Panc1 (cell line): ENCODE measurements around the gene SPINK14. TPM values are rescaled to one million over a fixed set of nuclear protein-coding genes. Genes with fewer than 3 reads are reported as not detected.

Experiments used
- ATAC-seq: fragments of 200-7000 bp; cut with Tn5 transposase; 2 replicates; pipeline ENCODE4 v1.9.1; 2020; ENCODE audit warnings: mild to moderate bottlenecking, moderate library complexity
- BruUV-seq: library from RNA; stranded (reverse); fragments of 400-500 nt; replicated peaks from 2 replicates; lab custom pipeline; 2021; lab: Mats Ljungman, UMichigan
- CTCF ChIA-PET: fragments of 300-600 bp; sonication (Branson Sonifier 250); formaldehyde crosslinking; loops from one replicate; lab custom pipeline; 2022; ENCODE audit warnings: antibody characterized with exemption; lab: Charles Lee
- POLR2A ChIA-PET: fragments of 300-600 bp; sonication (Branson Sonifier 250); formaldehyde crosslinking; loops from one replicate; lab custom pipeline; 2022; ENCODE audit warnings: antibody characterized with exemption; lab: Charles Lee
- DNase-seq: peaks from one replicate; pipeline ENCODE4 v3.0.0-alpha.2; 2010; ENCODE audit warnings: low read depth, low spot score
- H3K27ac ChIP-seq: 2 replicates; pipeline ENCODE4 v1.5.1; 2011; ENCODE audit warnings: mild to moderate bottlenecking, low read length, inconsistent platforms
- H3K27me3 ChIP-seq: fragments of 200-500 bp; sonication (Bioruptor generic); 2 replicates; pipeline ENCODE4 v1.6.0; 2014; ENCODE audit warnings: low read length, inconsistent platforms; ENCODE audit not compliant: control insufficient read depth, insufficient read depth
- H3K36me3 ChIP-seq: fragments of 200-500 bp; sonication (Bioruptor generic); 2 replicates; pipeline ENCODE4 v1.5.1; 2014; ENCODE audit warnings: inconsistent platforms, mild to moderate bottlenecking, low read length, moderate library complexity; ENCODE audit not compliant: control insufficient read depth, insufficient read depth
- H3K4me1 ChIP-seq: 2 replicates; pipeline ENCODE4 v1.5.1; 2011; ENCODE audit warnings: inconsistent platforms, mild to moderate bottlenecking, low read length, moderate library complexity; ENCODE audit not compliant: control insufficient read depth, insufficient read depth
- H3K4me3 ChIP-seq, 2 experiments: 2 replicates each; pipeline ENCODE4 v1.5.1; 2011 to 2012; ENCODE audit warnings: low read depth in 2 of 2, low read length in 2 of 2, mild to moderate bottlenecking in 2 of 2, inconsistent platforms in 1 of 2, moderate library complexity in 1 of 2
- H3K9me3 ChIP-seq: fragments of 200-500 bp; sonication (Bioruptor generic); 2 replicates; pipeline ENCODE4 v1.5.1; 2014; ENCODE audit warnings: low read depth, mild to moderate bottlenecking, inconsistent platforms, low read length, moderate library complexity; ENCODE audit not compliant: control insufficient read depth, insufficient read depth
- CTCF ChIP-seq: fragments of 450-650 bp; IDR thresholded peaks from 2 replicates; pipeline ENCODE4 v1.5.1; 2017; ENCODE audit warnings: mild to moderate bottlenecking
- POLR2AphosphoS5 ChIP-seq: IDR thresholded peaks from 2 replicates; pipeline ENCODE4 v1.6.1; 2012; ENCODE audit warnings: mild to moderate bottlenecking, low read depth, low read length, moderate library complexity
- REST ChIP-seq, 2 experiments: IDR thresholded peaks; 2 replicates each; pipeline ENCODE4 v1.6.1; 2011 to 2012; ENCODE audit warnings: low read depth in 2 of 2, control low read depth in 1 of 2, low read length in 1 of 2, mild to moderate bottlenecking in 1 of 2, moderate library complexity in 1 of 2; ENCODE audit not compliant: insufficient read depth in 1 of 2
- SIN3A ChIP-seq: IDR thresholded peaks from 2 replicates; pipeline ENCODE4 v1.6.1; 2012; ENCODE audit warnings: low read depth, mild to moderate bottlenecking, low read length, moderate library complexity, borderline replicate concordance; ENCODE audit not compliant: insufficient read depth
- TCF7L2 ChIP-seq: IDR thresholded peaks from 2 replicates; pipeline ENCODE4 v1.6.1; 2011; ENCODE audit warnings: mild to moderate bottlenecking, low read depth, low read length, inconsistent platforms
- in situ Hi-C: cut with HindIII; loops from 2 replicates; pipeline ENCODE4 v1.10.0; 2016; ENCODE audit warnings: low sequenced_read_pairs, low pct_unique_long_range_greater_than_20kb
- intact Hi-C: fragments of 100-400 bp; cut with micrococcal nuclease; formaldehyde crosslinking; loops from one replicate; pipeline ENCODE4 v1.10.0; 2022; ENCODE audit not compliant: unreplicated experiment
- total RNA-seq: library from RNA; stranded (reverse); gene quantifications from one replicate; pipeline ENCODE4 v1.2.1, GENCODE V29; 2021; ENCODE audit not compliant: unreplicated experiment

Gene SPINK14
- total RNA-seq, 1 experiment from 2014 or later = not detected

- no peaks in the 10 kb centered on the region for H3K9me3 ChIP-seq
- BruUV-seq = no TSS peak
- in situ Hi-C loops (no loop called here), intact Hi-C loops (no loop called here)
- no peak for TF ChIP-seq TCF7L2
- TF ChIP-seq SIN3A = no peak
- H3K27ac ChIP-seq = no peak overlapping the region
- H3K36me3 ChIP-seq = no peaks in the 10 kb centered on the region
- no peaks in the 10 kb centered on the region for H3K27me3 ChIP-seq
- POLR2A ChIA-PET = no interaction called here
- CTCF ChIA-PET = no interaction called here
- ATAC-seq (no peak), DNase-seq (no peak)
- no peaks in the 10 kb centered on the region for H3K4me1 ChIP-seq
- H3K4me3 ChIP-seq = no peak overlapping the region
Measured at GRCh38 chr5:148147415-148147814, 20.9 kb upstream of the SPINK14 start.

- H3K27me3 ChIP-seq = no peaks in the 10 kb centered on the region
- no peaks in the 10 kb centered on the region for H3K9me3 ChIP-seq
- no peak for ATAC-seq
- no peak overlapping the region for H3K4me3 ChIP-seq
- TF ChIP-seq SIN3A (no peak), REST (IDR thresholded peaks at IDR 0.05; ENCODE audit: insufficient read depth in 1 of 2, low read depth in 2 of 2, low read length in 1 of 2) (no peak), POLR2AphosphoS5 (no peak), TCF7L2 (no peak), CTCF (no peak)
- H3K36me3 ChIP-seq = no peaks in the 10 kb centered on the region
- no peak overlapping the region for H3K27ac ChIP-seq
- in situ Hi-C loops = no loop called here
- POLR2A ChIA-PET = no interaction called here
- H3K4me1 ChIP-seq = no peaks in the 10 kb centered on the region
- CTCF ChIA-PET = no interaction called here
- DNase-seq = no peak
- BruUV-seq = no TSS peak
- intact Hi-C loops = no loop called here
Measured at GRCh38 chr5:148151872-148152271, 16.5 kb upstream of the SPINK14 start.

- DNase-seq (no peak), ATAC-seq (no peak)
- Histone ChIP-seq H3K4me3 (no peak overlapping the region), H3K27ac (no peak overlapping the region), H3K36me3 (no peaks in the 10 kb centered on the region), H3K4me1 (no peaks in the 10 kb centered on the region), H3K9me3 (no peaks in the 10 kb centered on the region), H3K27me3 (no peaks in the 10 kb centered on the region)
- in situ Hi-C loops (no loop called here), intact Hi-C loops (no loop called here)
- BruUV-seq = no TSS peak
- no peak for TF ChIP-seq POLR2AphosphoS5
- TF ChIP-seq CTCF = no peak
- TF ChIP-seq REST (IDR thresholded peaks at IDR 0.05; ENCODE audit: insufficient read depth in 1 of 2, low read depth in 2 of 2, low read length in 1 of 2) = no peak
- ChIA-PET POLR2A (no interaction called here), CTCF (no interaction called here)
Measured at GRCh38 chr5:148152781-148153180, 15.6 kb upstream of the SPINK14 start.
